B cell (primary cell): Measurements from ENCODE around the gene TIGD6.

Source experiments
- EZH2 ChIP-seq: IDR thresholded peaks from 2 replicates; pipeline ENCODE4 v1.6.1; 2012; ENCODE audit warnings: borderline replicate concordance, low read depth, mild to moderate bottlenecking, moderate library complexity, low read length; ENCODE audit not compliant: insufficient read depth, poor library complexity, severe bottlenecking
- TF ChIP-seq, protein P1 (sequence below): fragments of 200-600 bp; IDR thresholded peaks from one replicate; pipeline ENCODE4 v1.8.0; 2022; ENCODE audit warnings: antibody characterized with exemption, mild to moderate bottlenecking

- TF ChIP-seq, protein P1, sequence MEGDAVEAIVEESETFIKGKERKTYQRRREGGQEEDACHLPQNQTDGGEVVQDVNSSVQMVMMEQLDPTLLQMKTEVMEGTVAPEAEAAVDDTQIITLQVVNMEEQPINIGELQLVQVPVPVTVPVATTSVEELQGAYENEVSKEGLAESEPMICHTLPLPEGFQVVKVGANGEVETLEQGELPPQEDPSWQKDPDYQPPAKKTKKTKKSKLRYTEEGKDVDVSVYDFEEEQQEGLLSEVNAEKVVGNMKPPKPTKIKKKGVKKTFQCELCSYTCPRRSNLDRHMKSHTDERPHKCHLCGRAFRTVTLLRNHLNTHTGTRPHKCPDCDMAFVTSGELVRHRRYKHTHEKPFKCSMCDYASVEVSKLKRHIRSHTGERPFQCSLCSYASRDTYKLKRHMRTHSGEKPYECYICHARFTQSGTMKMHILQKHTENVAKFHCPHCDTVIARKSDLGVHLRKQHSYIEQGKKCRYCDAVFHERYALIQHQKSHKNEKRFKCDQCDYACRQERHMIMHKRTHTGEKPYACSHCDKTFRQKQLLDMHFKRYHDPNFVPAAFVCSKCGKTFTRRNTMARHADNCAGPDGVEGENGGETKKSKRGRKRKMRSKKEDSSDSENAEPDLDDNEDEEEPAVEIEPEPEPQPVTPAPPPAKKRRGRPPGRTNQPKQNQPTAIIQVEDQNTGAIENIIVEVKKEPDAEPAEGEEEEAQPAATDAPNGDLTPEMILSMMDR = no peak
- TF ChIP-seq EZH2 = no peak
Observed at GRCh38 chr5:150044329-150044681, 43.9 kb upstream of the TIGD6 start.
